GM23248 (cell line): Measurements from ENCODE around the gene TASOR.

Source experiments
- EZH2 ChIP-seq: fragments of 200-600 bp; sonication (generic); IDR thresholded peaks from 2 replicates; pipeline ENCODE4 v1.6.1; 2018; ENCODE audit warnings: antibody characterized with exemption, mild to moderate bottlenecking; ENCODE audit not compliant: insufficient read depth, poor library complexity, severe bottlenecking
- EZH2phosphoT487 ChIP-seq: fragments of 200-600 bp; sonication (generic); IDR thresholded peaks from 2 replicates; pipeline ENCODE4 v1.6.1; 2018; ENCODE audit warnings: antibody characterized with exemption, moderate library complexity, mild to moderate bottlenecking, low read depth; ENCODE audit not compliant: insufficient read depth

DNA sequence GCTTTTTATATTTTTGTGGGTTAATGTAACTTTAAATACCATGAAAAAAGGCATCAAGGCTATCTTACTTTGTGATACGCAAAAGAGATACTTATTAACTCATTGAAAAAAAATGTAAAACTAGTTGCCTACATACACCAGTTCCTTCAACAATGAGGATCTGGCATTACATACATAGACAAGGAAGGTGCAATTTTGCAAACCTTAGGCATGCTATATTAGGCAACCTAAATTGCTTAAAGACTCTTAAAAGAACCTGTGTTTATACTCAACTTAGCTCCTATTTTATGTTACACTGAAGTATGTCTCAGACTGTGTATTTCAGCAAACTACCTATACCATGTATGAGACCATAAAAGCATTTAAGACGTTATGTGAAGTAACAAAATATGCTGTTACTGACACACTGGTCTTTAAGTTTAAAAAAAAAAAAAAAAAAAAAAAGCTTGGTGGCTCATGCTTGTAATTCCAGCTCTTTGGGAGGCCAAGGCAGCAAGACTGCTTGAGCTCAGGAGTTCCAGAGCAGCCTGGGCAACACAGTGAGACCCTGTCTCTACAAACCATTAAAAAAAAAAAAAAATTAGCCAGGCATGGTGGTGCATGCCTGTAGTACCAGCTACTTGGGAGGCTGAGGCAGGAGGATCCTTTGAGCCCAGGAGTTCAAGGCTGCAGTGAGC is 9.1 kb downstream of the TASOR start:
- no peak for TF ChIP-seq EZH2
- TF ChIP-seq EZH2phosphoT487, result no peak
